Smooth muscle cell of the coronary artery (primary cell): Measurements from ENCODE around the gene SPRED3. TPM values are rescaled to one million over a fixed set of nuclear protein-coding genes. Genes with fewer than 3 reads are reported as not detected.

ENCODE experiments used
- total RNA-seq: library from RNA; depleted of rRNA; stranded (reverse); fragments of >200 nt; gene quantifications from 2 replicates; pipeline ENCODE4 v1.2.3, GENCODE V29; 2014; ENCODE audit warnings: low replicate concordance

SPRED3 gene, protein sequence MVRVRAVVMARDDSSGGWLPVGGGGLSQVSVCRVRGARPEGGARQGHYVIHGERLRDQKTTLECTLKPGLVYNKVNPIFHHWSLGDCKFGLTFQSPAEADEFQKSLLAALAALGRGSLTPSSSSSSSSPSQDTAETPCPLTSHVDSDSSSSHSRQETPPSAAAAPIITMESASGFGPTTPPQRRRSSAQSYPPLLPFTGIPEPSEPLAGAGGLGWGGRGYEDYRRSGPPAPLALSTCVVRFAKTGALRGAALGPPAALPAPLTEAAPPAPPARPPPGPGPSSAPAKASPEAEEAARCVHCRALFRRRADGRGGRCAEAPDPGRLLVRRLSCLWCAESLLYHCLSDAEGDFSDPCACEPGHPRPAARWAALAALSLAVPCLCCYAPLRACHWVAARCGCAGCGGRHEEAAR
- 1.4 and 3.6 TPM in 2 replicates for total RNA-seq

DNA sequence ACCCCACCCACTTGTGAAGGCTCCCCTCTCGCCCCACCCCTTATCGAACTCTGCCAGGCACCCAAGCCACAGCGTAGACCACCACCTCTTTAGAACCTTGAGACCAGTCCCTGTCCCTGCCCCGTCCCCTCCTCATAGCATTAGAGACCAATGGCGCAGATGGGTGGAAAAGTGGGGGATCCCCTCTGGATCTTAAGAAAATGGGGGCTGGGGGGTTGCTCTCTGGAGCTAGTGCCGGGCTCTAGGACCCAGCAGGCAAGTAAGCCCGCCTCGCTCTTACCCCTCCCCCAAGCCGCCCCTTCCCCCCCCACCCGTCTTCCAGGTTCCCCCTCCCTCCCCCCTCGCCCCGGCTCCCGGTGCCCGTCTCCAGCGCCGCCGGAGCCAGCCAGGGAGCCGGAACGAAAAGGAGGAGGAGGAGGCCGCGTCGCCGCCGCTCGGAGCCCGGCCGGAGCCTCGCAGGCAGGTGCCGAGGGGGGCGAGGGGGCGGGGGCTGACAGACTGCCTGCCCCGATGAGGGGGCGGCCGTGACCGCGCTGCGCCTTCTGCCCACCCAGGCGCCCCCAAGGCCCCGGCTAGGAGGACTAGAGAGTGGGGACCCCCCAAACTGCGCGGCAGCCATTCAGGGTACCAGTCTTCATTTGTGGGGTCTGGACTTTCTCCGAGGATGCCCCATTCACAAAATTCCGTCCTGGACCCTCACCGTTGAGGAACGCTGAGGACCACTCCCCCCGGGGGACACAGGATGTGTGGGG is at the start of gene SPRED3:
TSS of gene SPRED3 (plus strand) at position 349 of the 752 bp plus-strand sequence. CDS start 1,606 bp downstream, outside the sequence.

DNA sequence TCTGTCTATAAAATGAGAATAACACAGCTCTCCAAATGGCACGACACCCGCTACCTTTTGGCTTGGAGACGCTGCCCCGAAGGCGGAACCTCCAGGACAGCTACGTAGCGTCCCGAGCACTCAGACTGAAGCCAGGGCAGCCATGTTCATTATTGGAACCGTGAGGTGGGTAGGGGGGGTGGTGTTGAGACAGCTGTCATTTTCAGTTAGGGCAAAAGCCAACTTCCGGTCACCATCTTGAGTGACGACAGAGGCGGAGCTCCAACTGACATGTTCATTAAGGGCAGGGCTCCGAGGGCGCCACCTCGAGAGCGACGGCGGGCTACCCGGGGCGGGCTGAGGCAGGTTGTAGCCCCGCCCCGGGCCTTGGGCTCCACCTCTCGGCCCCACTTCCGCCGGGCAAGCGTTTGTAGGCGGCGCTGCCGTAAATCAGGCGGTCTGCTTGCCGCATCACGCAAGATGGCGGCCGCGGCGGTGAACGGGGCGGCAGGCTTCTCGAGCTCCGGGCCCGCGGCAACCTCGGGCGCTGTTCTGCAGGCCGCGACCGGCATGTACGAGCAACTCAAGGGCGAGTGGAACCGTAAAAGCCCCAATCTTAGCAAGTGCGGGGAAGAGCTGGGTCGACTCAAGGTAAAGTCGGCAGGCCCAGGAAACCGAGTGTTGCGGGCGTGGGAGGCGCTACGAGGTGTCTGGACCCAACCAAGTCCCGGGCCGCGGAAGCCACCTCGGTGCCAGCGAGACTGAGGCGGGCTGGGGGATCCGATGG is 14.0 kb upstream of the SPRED3 start, which contains the start of gene PSMD8:
TSS of gene PSMD8 (plus strand) at position 240 of the 766 bp plus-strand sequence. CDS start at position 271, 31 bp downstream.

DNA sequence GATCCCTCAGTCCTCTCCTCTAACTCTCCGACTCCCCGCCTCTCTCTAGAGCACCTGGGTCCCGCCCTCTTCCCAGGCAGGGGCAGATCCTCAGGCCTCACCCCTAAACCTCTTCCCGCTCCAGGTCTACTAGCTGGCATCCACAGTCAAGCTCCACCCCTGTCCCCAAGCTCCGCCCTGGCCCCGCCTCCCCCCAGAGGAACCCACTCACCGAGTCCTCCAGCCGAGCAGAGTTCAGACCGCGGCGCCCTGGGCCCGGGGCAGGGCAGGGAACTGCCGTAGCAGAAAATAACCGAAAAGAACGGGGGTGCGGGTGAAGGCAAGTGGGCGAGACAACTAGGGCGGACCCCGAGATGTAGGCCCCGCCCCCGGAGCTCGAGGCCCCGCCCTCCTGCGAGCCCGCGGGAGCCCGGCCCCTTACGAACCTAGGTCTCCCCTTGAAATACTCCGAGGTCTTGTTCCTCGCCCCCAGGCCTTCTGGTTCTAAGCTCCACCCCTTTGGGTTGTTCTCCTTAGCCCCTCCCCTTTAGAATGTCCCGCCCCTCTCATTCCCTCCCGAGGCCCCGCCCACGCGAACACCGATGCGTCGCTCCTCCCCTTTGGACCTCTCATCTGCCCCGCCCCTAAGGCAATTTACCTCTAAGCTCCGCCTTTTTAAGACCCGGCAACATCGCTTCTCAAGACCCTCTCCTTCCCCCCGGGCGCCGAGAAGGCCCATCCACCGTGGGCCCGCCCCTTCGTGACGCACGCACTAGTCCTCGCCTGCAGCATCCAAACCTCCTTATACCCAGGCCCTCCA is 748 bp upstream of the SPRED3 start, which contains the start of gene GGN:
TSS of gene GGN (minus strand) at position 485 of the 799 bp plus-strand sequence. CDS start 773 bp downstream, outside the sequence.

DNA sequence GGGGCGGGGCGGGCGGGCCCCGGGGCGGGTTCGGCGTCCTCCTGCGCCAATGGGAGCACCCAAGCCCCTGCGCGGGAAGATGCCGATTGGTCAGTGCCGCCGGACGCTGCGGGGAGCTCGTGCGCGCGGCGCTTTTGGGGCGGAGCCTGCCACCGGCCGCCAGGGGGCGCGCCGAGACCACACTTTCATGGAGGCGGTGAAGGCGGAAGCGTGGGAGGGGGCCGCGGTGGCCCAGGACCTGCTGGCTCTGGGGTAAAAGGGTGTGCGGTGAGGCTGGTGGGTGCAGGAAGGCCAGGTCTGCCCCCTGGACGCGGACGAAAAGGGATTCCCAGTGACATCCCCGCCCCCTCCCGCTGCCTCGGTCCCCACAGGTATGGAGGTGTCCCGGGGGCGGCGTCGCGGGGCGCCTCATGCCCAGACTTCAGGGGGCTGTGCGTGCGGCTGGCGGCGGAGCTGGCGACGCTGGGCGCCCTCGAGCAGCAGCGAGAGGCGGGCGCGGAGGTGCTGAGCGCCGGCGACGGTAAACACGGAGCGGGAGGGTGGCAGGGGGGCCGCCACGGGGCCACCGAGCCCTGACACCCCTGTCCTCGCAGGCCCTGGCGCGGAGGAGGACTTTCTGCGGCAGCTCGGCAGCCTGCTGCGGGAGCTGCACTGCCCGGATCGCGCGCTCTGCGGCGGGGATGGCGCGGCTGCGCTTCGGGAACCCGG is 14.6 kb downstream of the SPRED3 start, which contains the start of gene FAM98C:
TSS of gene FAM98C (plus strand) at position 127 of the 708 bp plus-strand sequence. CDS start at position 188, 61 bp downstream.

DNA sequence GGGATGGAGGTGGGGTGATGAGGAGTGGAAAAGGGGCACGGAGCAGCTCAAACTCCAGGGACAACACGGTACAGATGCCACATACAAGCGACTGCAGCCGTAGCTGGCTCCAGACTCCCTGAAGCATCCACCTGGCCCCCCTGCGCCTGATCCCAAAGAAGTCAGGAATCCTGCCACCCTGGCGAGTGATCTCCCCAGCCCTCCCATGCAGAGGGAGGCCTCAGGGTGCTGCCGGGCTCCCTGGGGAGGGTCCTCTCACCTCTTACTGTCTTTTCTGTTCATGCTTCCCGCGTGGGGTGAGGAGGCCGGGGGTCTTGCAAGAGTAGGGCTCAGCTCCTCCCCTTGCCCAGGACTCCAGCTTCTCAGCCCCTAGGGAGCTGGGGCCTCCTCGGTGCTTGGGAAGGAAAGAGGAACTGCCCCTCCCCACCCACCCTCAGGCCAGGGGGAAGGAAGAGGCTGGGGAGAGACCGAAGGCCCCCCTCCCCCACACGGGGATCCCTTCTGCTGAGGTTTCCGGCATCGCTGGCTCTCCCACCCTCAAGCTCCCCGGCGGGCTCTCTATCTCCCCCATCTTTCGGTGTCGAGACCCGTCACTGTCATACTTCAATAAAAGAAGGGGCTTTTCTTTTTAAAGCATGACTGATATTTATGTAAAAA is 37.4 kb downstream of the SPRED3 start, which contains the start of gene RASGRP4:
TSS of gene RASGRP4 (minus strand) at position 410 of the 657 bp plus-strand sequence. CDS start at position 282, 128 bp downstream.

DNA sequence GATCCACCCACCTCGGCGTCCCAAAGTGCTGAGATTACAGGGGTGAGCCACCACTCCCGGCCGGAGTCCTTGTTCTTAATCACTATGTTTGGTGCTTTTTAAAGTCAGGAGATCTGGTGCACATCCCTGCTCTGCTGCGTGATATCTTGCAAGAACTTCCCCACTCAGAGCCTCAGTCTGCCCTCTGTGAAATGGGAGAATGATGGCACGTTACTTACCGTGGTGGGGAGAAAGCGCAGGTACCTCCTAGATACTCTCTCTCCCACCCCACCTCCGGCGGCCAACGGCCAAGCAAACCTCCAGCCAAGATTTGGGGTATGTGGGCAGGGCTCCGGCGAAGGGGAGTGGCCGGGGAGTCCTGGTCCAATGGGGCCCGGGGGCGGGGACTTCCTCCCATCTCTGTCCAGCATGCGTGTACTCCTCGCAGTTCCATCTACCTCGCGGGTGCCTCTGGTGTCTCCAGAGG is 44.8 kb downstream of the SPRED3 start, which contains the start of gene RYR1:
TSS of gene RYR1 (plus strand) at position 424 of the 466 bp plus-strand sequence. CDS start 139 bp downstream, outside the sequence.

Other genes starting within 250 kb of the SPRED3 start
- 1.1 TPM in 1 of 2 replicates, not detected in the other for gene DPF1, start 164.5 kb upstream of the SPRED3 start, total RNA-seq
- gene PPP1R14A, start 132.3 kb upstream of the SPRED3 start, total RNA-seq = 33.1 TPM in 1 of 2 replicates, not detected in the other
- 0.70 and 21.2 TPM in 2 replicates for gene SPINT2, start 124.1 kb upstream of the SPRED3 start, total RNA-seq
- 0.30 and 0.47 TPM in 2 replicates for gene C19orf33, start 84.4 kb upstream of the SPRED3 start, total RNA-seq
- 27.7 and 121 TPM in 2 replicates for gene YIF1B, start 72.8 kb upstream of the SPRED3 start, total RNA-seq
- gene KCNK6, start 68.9 kb upstream of the SPRED3 start, total RNA-seq = 3.2 and 22.1 TPM in 2 replicates
- gene CATSPERG, start 52.9 kb upstream of the SPRED3 start, total RNA-seq = 0.45 and 2.8 TPM in 2 replicates
- 151 and 355 TPM in 2 replicates for gene PSMD8, start 14.1 kb upstream of the SPRED3 start, total RNA-seq
- under 0.01 and 0.15 TPM in 2 replicates for gene GGN, start 663 bp upstream of the SPRED3 start, total RNA-seq
- 5.6 and 7.5 TPM in 2 replicates for gene FAM98C, start 14.4 kb downstream of the SPRED3 start, total RNA-seq
- gene RASGRP4, start 37.5 kb downstream of the SPRED3 start, total RNA-seq = not detected in 2 replicates
- gene RYR1, start 45.0 kb downstream of the SPRED3 start, total RNA-seq = under 0.01 and 0.12 TPM in 2 replicates
- gene MAP4K1, start 229.3 kb downstream of the SPRED3 start, total RNA-seq = 0.08 TPM in 1 of 2 replicates, not detected in the other
- gene EIF3K, start 230.5 kb downstream of the SPRED3 start, total RNA-seq = 371 and 380 TPM in 2 replicates